Activated CD8-positive, alpha-beta T cell treated with anti-CD3 and anti-CD28 coated beads, Interleukin-2, amount 10 ng/mL, durations not matched to agents 7 days and 5 days (primary cell): ENCODE measurements around the gene TPD52L2. TPM values are rescaled to one million over a fixed set of nuclear protein-coding genes. Genes with fewer than 3 reads are reported as not detected.

Experiments used
- ATAC-seq: fragments of 150-1000 bp; cut with Tn5 transposase; one replicate; pipeline ENCODE4 v1.10.0; 2021; ENCODE audit warnings: moderate library complexity
- CTCF ChIA-PET: fragments of 350-600 bp; sonication (Branson Sonifier 250); formaldehyde crosslinking; loops from one replicate; lab custom pipeline; 2021; ENCODE audit warnings: antibody characterized with exemption; lab: Charles Lee
- POLR2A ChIA-PET: fragments of 350-600 bp; sonication (Branson Sonifier 250); formaldehyde crosslinking; loops from one replicate; lab custom pipeline; 2021; ENCODE audit warnings: antibody characterized with exemption; lab: Charles Lee
- DNase-seq: peaks from one replicate; pipeline ENCODE4 v3.0.0-alpha.2; 2020
- H3K27ac Mint-ChIP-seq: one replicate; pipeline ENCODE4 v1.8.0; 2021; ENCODE audit warnings: mild to moderate bottlenecking, mixed read lengths
- H3K27me3 Mint-ChIP-seq: one replicate; pipeline ENCODE4 v1.8.0; 2021; ENCODE audit warnings: low read depth, mixed read lengths
- H3K36me3 Mint-ChIP-seq: one replicate; pipeline ENCODE4 v1.8.0; 2021; ENCODE audit warnings: low read depth, mixed read lengths
- H3K4me1 Mint-ChIP-seq: one replicate; pipeline ENCODE4 v1.8.0; 2021; ENCODE audit warnings: low read depth, mixed read lengths
- H3K4me3 Mint-ChIP-seq: one replicate; pipeline ENCODE4 v1.8.0; 2021; ENCODE audit warnings: mild to moderate bottlenecking, mixed read lengths
- H3K9me3 Mint-ChIP-seq: one replicate; pipeline ENCODE4 v1.8.0; 2022; ENCODE audit warnings: mixed read lengths; ENCODE audit not compliant: insufficient read depth
- total RNA-seq, 2 experiments: library from RNA; stranded (reverse); gene quantifications; one replicate each; pipeline ENCODE4 v1.2.3, GENCODE V29; 2021

TPD52L2 gene
- total RNA-seq, 2 experiments from 2014 or later = 35.7 to 40.0 TPM

- Mint-ChIP-seq H3K36me3 (no peaks in the 10 kb centered on the region), H3K9me3 (no peaks in the 10 kb centered on the region), H3K4me3 (peak overlapping the region; percentile 68), H3K4me1 (peaks cover 6% of the 10 kb centered on the region), H3K27ac (no peak overlapping the region), H3K27me3 (peaks cover 51% of the 10 kb centered on the region)
- ChIA-PET POLR2A (interaction anchor here (0.7 kb wide), 1 partner anchor 478 kb away, joined by 3 read pairs; no protein-coding TSS in a partner anchor), CTCF (interaction anchor here (1.4 kb wide), 1 partner anchor 43 kb away, joined by 3 read pairs; no protein-coding TSS in a partner anchor)
- DNase-seq (no peak), ATAC-seq (no peak)
Observed at GRCh38 chr20:63829603-63829944, 35.5 kb upstream of the TPD52L2 start.

GRCh38 chr20:63829945-63830835 is 34.9 kb upstream of the TPD52L2 start:
- ChIA-PET POLR2A (interaction anchor here (0.7 kb wide), 1 partner anchor 478 kb away, joined by 3 read pairs; no protein-coding TSS in a partner anchor), CTCF (interaction anchor here (1.4 kb wide), 1 partner anchor 44 kb away, joined by 3 read pairs; no protein-coding TSS in a partner anchor)
- H3K27me3 Mint-ChIP-seq = peaks cover 51% of the 10 kb centered on the region
- ATAC-seq (peak; percentile 10), DNase-seq (no peak)
- no peaks in the 10 kb centered on the region for H3K36me3 Mint-ChIP-seq
- H3K27ac Mint-ChIP-seq = no peak overlapping the region
- peak overlapping the region; percentile 68 for H3K4me3 Mint-ChIP-seq
- no peaks in the 10 kb centered on the region for H3K9me3 Mint-ChIP-seq
- H3K4me1 Mint-ChIP-seq = peaks cover 6% of the 10 kb centered on the region

- no peak within 1 kb of the TSS for H3K27ac Mint-ChIP-seq
- no peaks in the 10 kb centered on the region for H3K36me3 Mint-ChIP-seq
- H3K9me3 Mint-ChIP-seq = no peaks in the 10 kb centered on the region
- H3K4me1 Mint-ChIP-seq = peaks cover 6% of the 10 kb centered on the region
- H3K27me3 Mint-ChIP-seq = peaks cover 43% of the 10 kb centered on the region
- DNase-seq (no peak), ATAC-seq (peak; percentile 54)
- peak within 1 kb of the TSS; percentile 68 for H3K4me3 Mint-ChIP-seq
- POLR2A ChIA-PET = no interaction called here
- CTCF ChIA-PET = no interaction called here
Observed at GRCh38 chr20:63830841-63831588, 34.1 kb upstream of the TPD52L2 start, which contains the start of gene ZBTB46. ZBTB46 (minus strand) TSS chr20:63831264; CDS start chr20:63790757, 40,507 bp downstream.

DNA sequence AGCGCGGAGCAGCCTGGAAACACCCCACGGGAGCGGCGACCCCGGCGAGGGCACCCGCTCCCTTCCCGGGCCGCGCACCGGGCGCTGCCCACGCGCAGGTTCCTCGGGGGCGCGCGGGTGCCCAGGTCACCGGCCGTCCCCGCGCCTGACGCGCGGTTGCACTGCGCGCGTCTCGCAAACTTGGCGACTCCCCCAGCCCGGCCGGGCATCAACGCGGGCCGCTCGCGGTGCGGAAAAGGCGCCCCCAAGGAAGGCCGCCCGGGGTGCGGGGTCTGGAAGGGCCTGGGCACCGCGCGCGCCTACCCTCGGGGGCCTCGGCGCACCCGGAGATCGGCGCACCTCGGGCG is 33.5 kb upstream of the TPD52L2 start:
- H3K27me3 Mint-ChIP-seq = peaks cover 41% of the 10 kb centered on the region
- DNase-seq (no peak), ATAC-seq (peak; percentile 10)
- peaks cover 6% of the 10 kb centered on the region for H3K4me1 Mint-ChIP-seq
- no peaks in the 10 kb centered on the region for H3K9me3 Mint-ChIP-seq
- no peak overlapping the region for H3K27ac Mint-ChIP-seq
- H3K36me3 Mint-ChIP-seq = no peaks in the 10 kb centered on the region
- ChIA-PET CTCF (no interaction called here), POLR2A (no interaction called here)
- no peak overlapping the region for H3K4me3 Mint-ChIP-seq

GRCh38 chr20:63831993-63832686 is 32.9 kb upstream of the TPD52L2 start:
- peak; percentile 17 for ATAC-seq
- H3K27ac Mint-ChIP-seq = no peak overlapping the region
- no peaks in the 10 kb centered on the region for H3K9me3 Mint-ChIP-seq
- peaks cover 36% of the 10 kb centered on the region for H3K27me3 Mint-ChIP-seq
- POLR2A ChIA-PET = no interaction called here
- H3K4me1 Mint-ChIP-seq = peaks cover 6% of the 10 kb centered on the region
- CTCF ChIA-PET = no interaction called here
- no peak for DNase-seq
- no peaks in the 10 kb centered on the region for H3K36me3 Mint-ChIP-seq
- peak overlapping the region; percentile 38 for H3K4me3 Mint-ChIP-seq

GRCh38 chr20:63833776-63834490 is 31.1 kb upstream of the TPD52L2 start:
- Mint-ChIP-seq H3K9me3 (no peaks in the 10 kb centered on the region), H3K4me3 (no peak overlapping the region), H3K27ac (no peak overlapping the region), H3K4me1 (peaks cover 12% of the 10 kb centered on the region), H3K27me3 (peaks cover 24% of the 10 kb centered on the region), H3K36me3 (no peaks in the 10 kb centered on the region)
- ChIA-PET POLR2A (no interaction called here), CTCF (no interaction called here)
- ATAC-seq (no peak), DNase-seq (no peak)

GRCh38 chr20:63834491-63834880 is 30.6 kb upstream of the TPD52L2 start:
- Mint-ChIP-seq H3K27me3 (peaks cover 19% of the 10 kb centered on the region), H3K4me1 (peaks cover 12% of the 10 kb centered on the region), H3K9me3 (no peaks in the 10 kb centered on the region), H3K27ac (no peak overlapping the region), H3K4me3 (no peak overlapping the region), H3K36me3 (no peaks in the 10 kb centered on the region)
- CTCF ChIA-PET = no interaction called here
- DNase-seq (no peak), ATAC-seq (no peak)
- POLR2A ChIA-PET = no interaction called here

DNA sequence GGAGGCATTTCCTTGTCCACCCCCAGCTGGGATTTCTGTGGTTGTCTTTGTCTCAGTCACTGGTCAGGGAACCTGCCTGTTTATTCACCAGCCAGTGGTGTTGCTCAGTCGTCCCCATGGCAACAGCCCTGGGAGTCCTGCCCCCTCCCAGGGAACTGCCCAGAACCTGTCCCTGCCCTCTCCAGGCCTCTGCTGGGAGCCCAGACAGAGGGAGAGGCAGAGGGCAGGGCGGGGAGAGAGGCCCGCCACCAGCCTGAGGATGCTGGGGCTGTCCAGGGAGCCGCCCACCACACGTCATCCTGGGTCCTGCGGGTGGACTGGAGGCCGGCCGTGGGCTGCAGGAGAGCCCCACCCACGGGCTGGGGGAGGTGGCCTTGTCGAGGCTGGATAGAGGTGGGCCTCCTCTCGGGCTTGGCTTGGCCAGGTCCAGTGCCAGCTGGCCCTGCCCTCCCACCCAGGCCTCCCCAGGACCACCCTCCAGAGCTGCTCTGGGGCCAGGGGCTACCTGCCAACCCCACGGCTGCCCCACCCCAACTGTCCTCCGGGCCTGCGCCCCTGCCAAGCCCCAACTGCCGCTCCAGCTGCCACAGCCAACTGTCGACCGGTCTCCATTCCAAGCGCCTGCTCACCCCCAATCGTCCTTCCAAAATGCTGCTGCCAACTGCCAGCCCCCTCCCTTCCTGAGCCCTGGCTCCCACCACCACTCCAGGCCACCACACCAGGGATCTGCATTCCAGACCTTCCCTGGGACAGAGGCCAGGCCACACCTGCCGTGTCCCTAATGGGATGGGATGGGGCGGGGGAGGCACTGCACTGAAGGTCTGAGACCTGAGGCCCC is 29.8 kb upstream of the TPD52L2 start:
- peaks cover 5% of the 10 kb centered on the region for H3K4me1 Mint-ChIP-seq
- CTCF ChIA-PET = no interaction called here

DNA sequence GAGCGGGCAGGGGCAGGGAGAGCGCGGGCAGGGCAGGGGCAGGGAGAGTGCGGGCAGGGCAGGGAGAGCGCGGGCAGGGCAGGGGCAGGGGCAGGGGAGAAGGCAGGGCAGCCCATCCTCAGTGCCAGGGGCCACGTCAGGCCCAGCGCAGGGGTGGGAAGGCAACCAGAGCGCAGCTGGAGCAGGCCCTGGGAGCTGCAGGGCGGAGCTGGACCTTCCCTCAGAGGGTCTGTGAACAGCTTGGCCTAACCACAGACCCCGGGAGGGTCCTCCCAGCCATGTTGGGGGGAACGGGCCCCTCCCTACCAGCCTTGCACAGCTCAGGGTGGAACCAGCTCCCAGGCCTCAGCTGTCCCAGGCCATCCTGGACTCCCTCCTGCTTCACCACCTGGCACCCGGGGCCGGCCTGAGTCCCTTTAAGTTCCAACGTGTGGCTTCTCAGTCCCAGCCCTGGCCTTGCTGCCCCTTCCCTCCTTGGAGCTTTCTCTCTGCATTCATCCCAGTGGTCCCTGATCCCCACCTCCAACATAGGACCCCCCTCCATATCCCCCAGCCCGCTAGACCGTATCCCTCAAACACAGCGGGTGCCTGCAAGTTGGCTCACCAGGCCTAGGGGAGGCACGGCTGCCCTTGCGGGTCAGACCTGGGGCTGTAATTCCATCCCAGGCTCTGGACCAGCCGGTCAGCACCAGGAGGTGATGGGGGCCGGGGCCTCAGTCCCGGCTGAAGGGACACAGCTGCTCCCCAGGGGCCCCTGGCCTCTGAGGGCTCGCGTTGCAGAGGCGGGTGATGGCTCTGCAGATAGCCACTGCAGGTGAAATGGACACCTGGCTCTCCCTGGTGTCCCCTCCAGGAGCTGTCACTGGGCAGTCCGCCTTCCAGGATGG is 28.4 kb upstream of the TPD52L2 start:
- Mint-ChIP-seq H3K4me1 (peaks cover 5% of the 10 kb centered on the region), H3K9me3 (no peaks in the 10 kb centered on the region), H3K27ac (no peak overlapping the region), H3K36me3 (no peaks in the 10 kb centered on the region), H3K4me3 (no peak overlapping the region), H3K27me3 (peaks cover 15% of the 10 kb centered on the region)
- no peak for ATAC-seq
- POLR2A ChIA-PET = no interaction called here
- CTCF ChIA-PET = no interaction called here
- DNase-seq = no peak

More for the DNA sequence above, 29.8 kb upstream of the TPD52L2 start:
- DNase-seq = no peak
- no peak for ATAC-seq
- Mint-ChIP-seq H3K36me3 (no peaks in the 10 kb centered on the region), H3K27me3 (peaks cover 13% of the 10 kb centered on the region), H3K4me3 (no peak overlapping the region), H3K27ac (no peak overlapping the region), H3K9me3 (no peaks in the 10 kb centered on the region)
- POLR2A ChIA-PET = no interaction called here

- Mint-ChIP-seq H3K36me3 (no peaks in the 10 kb centered on the region), H3K4me3 (no peak overlapping the region), H3K9me3 (no peaks in the 10 kb centered on the region), H3K27me3 (peaks cover 19% of the 10 kb centered on the region), H3K27ac (no peak overlapping the region), H3K4me1 (peaks cover 9% of the 10 kb centered on the region)
- ATAC-seq = no peak
- no peak for DNase-seq
- ChIA-PET POLR2A (no interaction called here), CTCF (no interaction called here)
Observed at GRCh38 chr20:63837479-63837878, 27.6 kb upstream of the TPD52L2 start.
